A549 (cell line): ENCODE measurements around the gene ZNF362. TPM values are rescaled to one million over a fixed set of nuclear protein-coding genes. Genes with fewer than 3 reads are reported as not detected.

Source experiments
- ATAC-seq, 2 experiments: fragments of 200-7000 bp in 1 of 2; fragments of >200 bp in 1 of 2; cut with Nextera tagmentation in 1 of 2; cut with Tn5 transposase in 1 of 2; 3 replicates each; pipeline versions ENCODE4 v1.8.0 to v1.9.1; 2018 to 2020; ENCODE audit warnings: mild to moderate bottlenecking in 1 of 2, moderate library complexity in 1 of 2
- CTCF ChIA-PET: fragments of 300-600 bp; sonication (Branson Sonifier 250); formaldehyde crosslinking; extraction: SDS; loops from one replicate; lab custom pipeline; 2021; ENCODE audit warnings: antibody characterized with exemption, inconsistent platforms; lab: Yijun Ruan, JAX
- POLR2A ChIA-PET: fragments of 350-600 bp; formaldehyde crosslinking; extraction: SDS; loops from one replicate; lab custom pipeline; 2021; ENCODE audit warnings: antibody characterized with exemption, inconsistent platforms; lab: Yijun Ruan, JAX
- DNase-seq, 2 experiments: peaks; one replicate each; pipeline versions ENCODE4 v3.0.0 to v3.0.0-alpha.2; 2011 to 2016; ENCODE audit warnings: low read depth in 1 of 2, low spot score in 1 of 2
- FAIRE-seq: peaks from 2 replicates; lab custom pipeline; 2011; peaks lifted over from hg19 to GRCh38; lab: Jason Lieb, UNC
- H3K27ac ChIP-seq, 2 experiments: fragments of >200 bp; sonication (Bioruptor Twin); formaldehyde crosslinking; 3 replicates each; pipeline ENCODE4 v1.5.1; 2016 to 2017
- H3K4me1 ChIP-seq: fragments of >200 bp; sonication (Bioruptor Twin); formaldehyde crosslinking; 3 replicates; pipeline ENCODE4 v1.6.1; 2016
- H3K4me2 ChIP-seq: fragments of >200 bp; sonication (Bioruptor Twin); formaldehyde crosslinking; 3 replicates; pipeline ENCODE4 v1.6.1; 2016
- H3K4me3 ChIP-seq: fragments of >200 bp; sonication (Bioruptor Twin); formaldehyde crosslinking; 3 replicates; pipeline ENCODE4 v1.5.1; 2016
- H3K9me3 ChIP-seq: fragments of >200 bp; sonication (Bioruptor Twin); formaldehyde crosslinking; 3 replicates; pipeline ENCODE4 v1.6.1; 2016
- BCL3 ChIP-seq: fragments of >200 bp; sonication (Bioruptor Twin); formaldehyde crosslinking; IDR thresholded peaks from 3 replicates; pipeline ENCODE4 v1.6.1; 2016
- CBX8 ChIP-seq: fragments of 200-600 bp; sonication (generic); IDR thresholded peaks from 2 replicates; pipeline ENCODE4 v1.6.1; 2016
- CTCF ChIP-seq: fragments of >200 bp; sonication (Bioruptor Twin); formaldehyde crosslinking; IDR thresholded peaks from 3 replicates; pipeline ENCODE4 v1.5.1; 2016
- E2F6 ChIP-seq: IDR thresholded peaks from 2 replicates; pipeline ENCODE4 v1.6.1; 2012; ENCODE audit warnings: low read depth, borderline replicate concordance
- EHF ChIP-seq: fragments of 250-450 bp; sonication (Bioruptor Pico); IDR thresholded peaks from 2 replicates; pipeline ENCODE4 v1.5.0; 2020; ENCODE audit warnings: mild to moderate bottlenecking
- EP300 ChIP-seq, 2 experiments: fragments of >200 bp; sonication (Bioruptor Twin); formaldehyde crosslinking; IDR thresholded peaks; 2 replicates in 1 of 2; 3 replicates in 1 of 2; pipeline ENCODE4 v1.6.1; 2016 to 2017
- ESRRA ChIP-seq: fragments of 150-350 bp; IDR thresholded peaks from 2 replicates; pipeline ENCODE4 v1.6.1; 2014; ENCODE audit warnings: mild to moderate bottlenecking, low read length, borderline replicate concordance
- GATA3 ChIP-seq: IDR thresholded peaks from 2 replicates; pipeline ENCODE4 v1.6.1; 2012; ENCODE audit warnings: borderline replicate concordance
- HOXA7 ChIP-seq: fragments of 250-450 bp; sonication (Bioruptor Pico); IDR thresholded peaks from 2 replicates; pipeline ENCODE4 v1.5.0; 2020; ENCODE audit warnings: mild to moderate bottlenecking, moderate library complexity
- KDM1A ChIP-seq: fragments of 200-600 bp; sonication (generic); IDR thresholded peaks from 2 replicates; pipeline ENCODE4 v1.6.1; 2016; ENCODE audit warnings: low read depth, mild to moderate bottlenecking
- MAZ ChIP-seq: fragments of 150-350 bp; IDR thresholded peaks from 2 replicates; pipeline ENCODE4 v1.6.1; 2014; ENCODE audit warnings: antibody characterized with exemption, low read depth, low read length, borderline replicate concordance
- PBX3 ChIP-seq: IDR thresholded peaks from 2 replicates; pipeline ENCODE4 v1.6.1; 2012
- RAD21 ChIP-seq, 2 experiments: fragments of >200 bp in 1 of 2; sonication (Bioruptor Twin) in 1 of 2; formaldehyde crosslinking in 1 of 2; IDR thresholded peaks in 1 of 2; conservative IDR thresholded peaks in 1 of 2; 2 replicates in 1 of 2; 3 replicates in 1 of 2; pipeline ENCODE4 v1.6.1; 2012 to 2018; ENCODE audit warnings: inconsistent platforms in 1 of 2
- RFX5 ChIP-seq: fragments of 450-650 bp; IDR thresholded peaks from 2 replicates; pipeline ENCODE4 v1.7.1; 2014; ENCODE audit warnings: antibody characterized with exemption, mild to moderate bottlenecking, moderate library complexity
- SMC3 ChIP-seq: fragments of >200 bp; sonication (Bioruptor Twin); formaldehyde crosslinking; IDR thresholded peaks from 3 replicates; pipeline ENCODE4 v1.6.1; 2018; ENCODE audit warnings: inconsistent platforms
- SREBF2 ChIP-seq: fragments of 450-650 bp; IDR thresholded peaks from 2 replicates; pipeline ENCODE4 v1.6.1; 2014; ENCODE audit warnings: mild to moderate bottlenecking, moderate library complexity
- USF2 ChIP-seq: fragments of 450-650 bp; IDR thresholded peaks from 2 replicates; pipeline ENCODE4 v1.6.1; 2014; ENCODE audit warnings: antibody characterized with exemption
- ZSCAN20 ChIP-seq: fragments of 250-450 bp; sonication (Bioruptor Pico); IDR thresholded peaks from 2 replicates; pipeline ENCODE4 v1.8.0; 2022; ENCODE audit warnings: mild to moderate bottlenecking, moderate library complexity
- WGBS: methylation state at CpG from one replicate; pipeline ENCODE4 v1.1.6; 2017; ENCODE audit errors: missing lambda C conversion rate; 5-methylcytosine and 5-hydroxymethylcytosine counted together
- polyA plus RNA-seq, 4 experiments: library from polyadenylated mRNA; depleted of rRNA in 3 of 4; stranded (reverse); fragments of >200 nt; fragmentation: RNase III in 1 of 4; extraction: RNeasy Plus Mini Kit Qiagen cat#74134 plus additional on column Dnase treatment in 1 of 4; gene quantifications; 2 replicates in 3 of 4; 3 replicates in 1 of 4; pipeline ENCODE4 v1.2.3, GENCODE V29; 2011 to 2017

Gene ZNF362
- polyA plus RNA-seq, 2 of the 4 experiments (the other 2 are of a cell fraction) = 4.8 to 7.9 TPM

- ChIA-PET POLR2A (no interaction called here), CTCF (no interaction called here)
- no peaks in the 10 kb centered on the region for H3K4me1 ChIP-seq
- H3K27ac ChIP-seq = no peak overlapping the region
- no peak overlapping the region for H3K4me3 ChIP-seq
- WGBS = 100% methylated on average over 1 of the region's 1 CpG
- FAIRE-seq (no peak), ATAC-seq (no peak), DNase-seq (no peak)
- no peaks in the 10 kb centered on the region; the same call in 2 of the 3 replicates for H3K9me3 ChIP-seq
- TF ChIP-seq USF2 (peak; percentile 80), E2F6 (no peak)
- no peak overlapping the region for H3K4me2 ChIP-seq
Observed at GRCh38 chr1:33302325-33302724, 46.0 kb downstream of the ZNF362 start.

GRCh38 chr1:33305016-33305415, 48.7 kb downstream of the ZNF362 start:
- Histone ChIP-seq H3K27ac (no peak overlapping the region), H3K4me3 (no peak overlapping the region), H3K4me2 (no peak overlapping the region), H3K9me3 (no peaks in the 10 kb centered on the region; the same call in 2 of the 3 replicates), H3K4me1 (no peaks in the 10 kb centered on the region)
- ATAC-seq (no peak), FAIRE-seq (no peak), DNase-seq (no peak)
- 91% methylated on average over 5 of the region's 5 CpGs for WGBS
- TF ChIP-seq CBX8 = no peak
- no peak for TF ChIP-seq KDM1A
- TF ChIP-seq HOXA7 (CRISPR knock-in tag) = no peak
- TF ChIP-seq BCL3 = no peak
- no peak for TF ChIP-seq EP300 (IDR thresholded peaks at IDR 0.05)
- no peak for TF ChIP-seq CTCF
- no peak for TF ChIP-seq SMC3
- TF ChIP-seq RAD21 (conservative IDR thresholded peaks at IDR 0.05 in 1 of 2, IDR thresholded peaks at IDR 0.05 in 1 of 2) = no peak
- no peak for TF ChIP-seq RFX5
- TF ChIP-seq MAZ = no peak
- no peak for TF ChIP-seq PBX3
- TF ChIP-seq ESRRA = no peak
- no peak for TF ChIP-seq SREBF2
- no peak for TF ChIP-seq ZSCAN20 (CRISPR knock-in tag)
- TF ChIP-seq EHF (CRISPR knock-in tag) = no peak
- TF ChIP-seq GATA3 = no peak
- ChIA-PET POLR2A (no interaction called here), CTCF (interaction anchor here (0.6 to 5.5 kb wide), 6 partner anchors 9 to 63 kb away, joined by 3 to 26 read pairs (median 3); no protein-coding TSS in a partner anchor)
